Esophagus squamous epithelium (tissue), 4 donors: Measurements from ENCODE around the gene CARF.

ENCODE experiments used
- POLR2A ChIP-seq, 4 donors: fragments of 450-650 bp; IDR thresholded peaks; one replicate each; pipeline ENCODE4 v1.6.1; 2017; ENCODE audit warnings: antibody characterized with exemption in 4 of 4, mild to moderate bottlenecking in 4 of 4, moderate library complexity in 3 of 4
- TF ChIP-seq, protein P1 (sequence below), 6 experiments: fragments of 450-650 bp in 4 of 6; fragments of 200-600 bp in 2 of 6; sonication (generic) in 2 of 6; IDR thresholded peaks; one replicate each; pipeline ENCODE4 v1.5.1; 2016 to 2019; ENCODE audit warnings: antibody characterized with exemption in 6 of 6, mild to moderate bottlenecking in 4 of 6, moderate library complexity in 4 of 6

DNA sequence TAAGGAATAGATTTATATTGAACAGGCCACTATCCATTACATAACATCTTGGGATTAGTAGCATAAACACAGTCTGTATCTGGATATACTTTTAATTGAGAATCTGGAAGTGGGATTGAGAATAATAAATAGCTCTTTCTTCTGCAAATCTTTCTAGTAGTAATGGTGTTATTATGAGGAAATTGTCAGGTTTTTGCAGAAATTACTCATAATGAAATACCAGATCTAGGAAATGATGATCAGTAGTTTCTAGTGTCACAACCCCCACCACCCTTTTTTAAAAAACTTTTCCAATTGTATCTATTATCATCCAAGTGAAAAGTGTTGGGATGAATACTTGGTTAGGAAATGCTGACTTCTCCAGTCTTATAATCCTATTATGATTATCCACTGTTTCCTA lies 121.3 kb downstream of the CARF start:
- TF ChIP-seq, protein P1, sequence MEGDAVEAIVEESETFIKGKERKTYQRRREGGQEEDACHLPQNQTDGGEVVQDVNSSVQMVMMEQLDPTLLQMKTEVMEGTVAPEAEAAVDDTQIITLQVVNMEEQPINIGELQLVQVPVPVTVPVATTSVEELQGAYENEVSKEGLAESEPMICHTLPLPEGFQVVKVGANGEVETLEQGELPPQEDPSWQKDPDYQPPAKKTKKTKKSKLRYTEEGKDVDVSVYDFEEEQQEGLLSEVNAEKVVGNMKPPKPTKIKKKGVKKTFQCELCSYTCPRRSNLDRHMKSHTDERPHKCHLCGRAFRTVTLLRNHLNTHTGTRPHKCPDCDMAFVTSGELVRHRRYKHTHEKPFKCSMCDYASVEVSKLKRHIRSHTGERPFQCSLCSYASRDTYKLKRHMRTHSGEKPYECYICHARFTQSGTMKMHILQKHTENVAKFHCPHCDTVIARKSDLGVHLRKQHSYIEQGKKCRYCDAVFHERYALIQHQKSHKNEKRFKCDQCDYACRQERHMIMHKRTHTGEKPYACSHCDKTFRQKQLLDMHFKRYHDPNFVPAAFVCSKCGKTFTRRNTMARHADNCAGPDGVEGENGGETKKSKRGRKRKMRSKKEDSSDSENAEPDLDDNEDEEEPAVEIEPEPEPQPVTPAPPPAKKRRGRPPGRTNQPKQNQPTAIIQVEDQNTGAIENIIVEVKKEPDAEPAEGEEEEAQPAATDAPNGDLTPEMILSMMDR (IDR thresholded peaks at IDR 0.05): no peak
- no peak for TF ChIP-seq POLR2A (IDR thresholded peaks at IDR 0.05)
